Inflammatory macrophage (primary cell): ENCODE results near the gene FMO4.
"Not testable (repeated sequence)": the region's sequence is repeated elsewhere in the genome, so short reads cannot be mapped to it uniquely, and the experiment has no call there.

Experiments
- DNase-seq, 2 donors: peaks; one replicate each; pipeline ENCODE4 v3.0.0-alpha.2; 2020 to 2022

Gene FMO4

DNA sequence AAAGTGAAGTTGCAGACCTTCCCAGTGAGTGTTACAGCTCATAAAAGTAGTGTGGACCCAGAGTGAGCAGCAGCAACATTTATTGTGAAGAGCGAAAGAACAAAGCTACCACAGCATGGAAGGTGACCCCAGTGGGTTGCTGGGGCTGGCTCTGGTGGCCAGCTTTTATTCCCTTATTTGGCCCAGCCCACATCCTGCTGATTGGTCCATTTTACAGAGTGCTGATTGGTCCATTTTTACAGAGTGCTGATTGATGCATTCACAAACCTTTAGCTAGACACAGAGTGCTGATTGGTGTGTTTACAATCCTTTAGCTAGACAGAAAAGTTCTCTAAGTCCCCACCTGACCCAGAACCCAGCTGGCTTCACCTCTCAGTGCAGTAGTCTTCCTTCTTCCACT lies 76.8 kb downstream of the FMO4 start:
- not testable (repeated sequence) for DNase-seq
